Stimulated activated CD4-positive, alpha-beta T cell treated with anti-CD3 and anti-CD28 coated beads, Interleukin-15, amount 100 ng/mL, for 24 hours (primary cell): ENCODE results near the gene ESPN.
A peak's percentile ranks its signal among the peaks of the same experiment; 100 is the strongest.
"Not testable (repeated sequence)": the region's sequence is repeated elsewhere in the genome, so short reads cannot be mapped to it uniquely, and the experiment has no call there.

Source experiments
- DNase-seq: peaks from one replicate; pipeline ENCODE4 v3.0.0-alpha.2; 2020

Gene ESPN

GRCh38 chr1:6448749-6449631 is 24.4 kb downstream of the ESPN start:
- DNase-seq, result no peak

- DNase-seq, result no peak
These were observed 25.5 kb downstream of the ESPN start for GRCh38 chr1:6450005-6450450.

GRCh38 chr1:6450486-6450885 is 25.9 kb downstream of the ESPN start:
- DNase-seq, result not testable (repeated sequence)

GRCh38 chr1:6450943-6451373 is 26.4 kb downstream of the ESPN start:
- DNase-seq, result no peak

- DNase-seq, result not testable (repeated sequence)
These were observed 29.6 kb downstream of the ESPN start for GRCh38 chr1:6453895-6454855.

- DNase-seq, result peak; percentile 43
These were observed 30.5 kb downstream of the ESPN start for GRCh38 chr1:6454856-6455751.

- not testable (repeated sequence) for DNase-seq
These were observed 31.4 kb downstream of the ESPN start for GRCh38 chr1:6455752-6456520.

GRCh38 chr1:6456800-6457466 is 32.4 kb downstream of the ESPN start:
- no peak for DNase-seq

- DNase-seq, result peak; percentile 58
These were observed 35.3 kb downstream of the ESPN start for GRCh38 chr1:6459850-6460265.

GRCh38 chr1:6460301-6461050 is 35.9 kb downstream of the ESPN start:
- peak; percentile 87 for DNase-seq

GRCh38 chr1:6461051-6461530 is 36.5 kb downstream of the ESPN start:
- no peak for DNase-seq

- no peak for DNase-seq
These were observed 37.2 kb downstream of the ESPN start for GRCh38 chr1:6461538-6462411.

- no peak for DNase-seq
These were observed 38.0 kb downstream of the ESPN start for GRCh38 chr1:6462412-6463119.

- DNase-seq, result no peak
These were observed 38.5 kb downstream of the ESPN start for GRCh38 chr1:6463120-6463412.

GRCh38 chr1:6464514-6464836 is 39.9 kb downstream of the ESPN start:
- peak; percentile 74 for DNase-seq

GRCh38 chr1:6464915-6465314 is 40.3 kb downstream of the ESPN start:
- no peak for DNase-seq

- DNase-seq, result peak; percentile 70
These were observed 41.0 kb downstream of the ESPN start for GRCh38 chr1:6465461-6466005.

GRCh38 chr1:6466023-6466422 is 41.4 kb downstream of the ESPN start, which contains the start of gene TNFRSF25:
Gene TNFRSF25, minus strand, starts transcription at chr1:6466173. Its CDS starts 66 bp downstream, at chr1:6466107.
- DNase-seq, result peak; percentile 78
